AG10803 (cell line): ENCODE measurements around the gene GOLGA3.

Source experiments
- DNase-seq: peaks from one replicate; pipeline ENCODE4 v3.0.0; 2010; ENCODE audit warnings: low read depth
- H3K4me3 ChIP-seq: 2 replicates; pipeline ENCODE4 v1.5.1; 2011; ENCODE audit warnings: mild to moderate bottlenecking, low read length, control low read depth
- CTCF ChIP-seq: conservative IDR thresholded peaks from 2 replicates; pipeline ENCODE4 v1.5.1; 2011; ENCODE audit warnings: mild to moderate bottlenecking, low read length, control low read depth, inconsistent platforms

The GOLGA3 gene

DNA sequence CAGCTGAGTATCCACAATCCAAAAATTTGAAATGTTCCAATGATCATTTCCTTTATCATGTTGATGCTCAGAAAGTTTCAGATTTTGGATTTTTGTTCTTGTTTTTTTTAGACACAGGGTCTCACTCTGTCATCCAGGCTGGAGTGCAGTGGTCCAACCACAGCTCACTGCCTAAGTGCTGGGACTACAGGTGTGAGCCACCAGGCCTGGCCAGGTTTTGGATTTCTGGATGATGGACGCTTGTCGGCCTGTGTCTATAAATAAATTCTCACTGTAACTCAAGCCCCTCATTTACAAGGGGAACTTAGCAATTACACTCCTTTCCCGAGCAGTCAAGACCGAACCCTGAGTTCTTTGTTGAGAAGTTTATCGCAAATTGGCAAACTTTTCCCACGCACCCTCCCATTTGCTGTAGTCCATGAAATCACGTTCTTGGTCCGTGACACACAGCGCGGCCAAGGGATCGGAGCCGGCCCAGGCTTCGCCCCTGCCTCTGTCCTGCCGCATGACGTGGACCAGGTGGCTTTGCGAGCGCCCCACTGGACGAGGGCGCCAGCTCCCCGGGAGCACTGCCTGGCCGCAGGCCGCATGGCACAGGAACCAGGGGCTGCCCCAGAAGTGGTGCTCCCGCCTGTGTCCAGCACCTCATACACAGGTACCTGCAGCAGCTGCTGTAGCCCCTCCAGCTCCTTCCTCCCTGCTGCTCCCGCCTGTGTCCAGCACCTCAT lies 53.0 kb downstream of the GOLGA3 start:
- DNase-seq: no peak
- no peak overlapping the region for H3K4me3 ChIP-seq
- no peak for TF ChIP-seq CTCF

- no peak for DNase-seq
- no peak for TF ChIP-seq CTCF
- H3K4me3 ChIP-seq: no peak overlapping the region
Measured at GRCh38 chr12:132774646-132775275, 53.9 kb downstream of the GOLGA3 start.

DNA sequence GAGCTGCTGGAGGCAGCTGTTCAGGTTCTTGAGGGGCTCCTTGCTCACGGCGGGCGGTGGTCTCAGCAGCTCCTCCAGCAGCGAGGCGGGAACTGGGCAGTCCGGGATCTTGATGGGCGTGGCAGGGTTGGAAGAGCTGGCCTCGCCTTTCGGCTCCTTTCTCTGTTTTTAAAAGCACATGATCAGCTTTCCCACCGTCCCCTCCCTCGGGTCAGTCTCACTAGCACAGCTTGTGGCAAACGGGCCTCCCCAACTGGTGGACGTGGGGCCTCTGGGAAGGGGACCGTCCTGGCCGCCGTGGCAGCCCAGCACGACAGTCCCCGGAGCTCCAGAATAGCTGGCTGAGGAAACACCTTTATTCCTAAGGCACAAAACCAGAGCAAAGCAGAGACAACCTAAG lies 54.5 kb downstream of the GOLGA3 start:
- H3K4me3 ChIP-seq: no peak overlapping the region
- DNase-seq: no peak
- TF ChIP-seq CTCF: no peak

- no peak for DNase-seq
- H3K4me3 ChIP-seq: no peak overlapping the region
- TF ChIP-seq CTCF: no peak
Measured at GRCh38 chr12:132773077-132773955, 55.4 kb downstream of the GOLGA3 start.

DNA sequence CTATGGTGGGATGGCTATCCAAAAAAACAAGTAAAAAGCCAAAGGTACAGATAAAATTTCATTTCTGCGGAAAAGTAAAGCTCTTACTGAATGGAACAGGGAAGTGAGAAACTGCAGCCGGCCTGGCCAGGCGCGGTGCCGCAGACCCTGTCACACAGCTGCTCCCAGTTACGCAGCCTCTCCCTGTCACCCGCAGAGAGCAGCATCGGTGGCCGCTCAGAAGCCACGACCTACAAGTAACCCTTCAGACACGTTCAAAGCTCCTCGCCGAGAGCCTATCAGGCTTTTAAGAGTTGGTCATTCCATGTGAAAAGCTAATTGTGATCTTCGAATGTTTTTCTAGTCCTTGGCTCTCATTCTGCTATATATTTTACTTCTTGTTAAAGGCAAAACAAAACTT lies 56.1 kb downstream of the GOLGA3 start:
- DNase-seq: no peak
- TF ChIP-seq CTCF: no peak
- no peak overlapping the region for H3K4me3 ChIP-seq

DNA sequence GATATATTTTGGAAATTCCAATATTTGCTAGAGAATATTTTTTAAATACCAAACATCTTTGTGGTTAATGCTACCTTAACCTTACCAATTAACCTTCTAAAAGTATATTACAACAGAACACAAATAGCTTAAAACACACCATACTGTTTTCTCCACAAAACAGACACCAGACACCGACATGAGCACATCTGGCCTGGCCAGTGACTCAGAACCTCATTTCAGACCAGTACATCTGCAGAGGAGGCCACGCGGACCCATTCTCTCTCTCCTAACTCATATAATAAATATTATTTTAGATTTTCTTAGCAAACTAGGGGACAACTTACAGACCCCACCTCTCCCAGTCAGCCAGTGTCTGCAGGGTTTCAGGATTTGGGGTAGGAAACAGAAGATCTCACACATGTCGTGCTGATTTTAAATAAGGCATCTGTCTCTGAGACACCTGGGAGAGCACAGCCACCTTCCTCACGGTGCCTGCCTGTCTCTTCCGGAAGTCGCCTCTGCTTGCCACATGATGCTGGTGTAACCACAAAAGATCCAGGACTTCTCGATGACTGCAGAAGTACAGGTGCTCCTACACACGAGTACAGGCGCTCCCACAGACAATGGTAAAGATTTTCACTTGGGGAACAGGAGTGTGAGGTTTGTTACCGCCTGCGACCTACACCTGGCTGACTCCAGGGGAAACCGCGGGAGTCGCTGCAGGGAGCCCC lies 57.4 kb downstream of the GOLGA3 start:
- TF ChIP-seq CTCF: no peak
- no peak overlapping the region for H3K4me3 ChIP-seq
- DNase-seq: peak; percentile 58
